HG02588 (cell line): Measurements from ENCODE around the gene ZYX.

Experiments
- ATAC-seq: cut with Tn5 transposase; IDR thresholded peaks from one replicate; pipeline ENCODE4 v1.9.1; 2021; ENCODE audit warnings: mild to moderate bottlenecking, moderate library complexity; ENCODE audit not compliant: unreplicated experiment

Gene ZYX

GRCh38 chr7:143380646-143381426 lies at the start of gene ZYX:
Gene ZYX, plus strand, starts transcription at chr7:143381345. Its CDS starts 227 bp downstream, at chr7:143381572.
- ATAC-seq: peak; percentile 83

- ATAC-seq: no peak
These were observed 46.9 kb upstream of the ZYX start for GRCh38 chr7:143334244-143334643.

DNA sequence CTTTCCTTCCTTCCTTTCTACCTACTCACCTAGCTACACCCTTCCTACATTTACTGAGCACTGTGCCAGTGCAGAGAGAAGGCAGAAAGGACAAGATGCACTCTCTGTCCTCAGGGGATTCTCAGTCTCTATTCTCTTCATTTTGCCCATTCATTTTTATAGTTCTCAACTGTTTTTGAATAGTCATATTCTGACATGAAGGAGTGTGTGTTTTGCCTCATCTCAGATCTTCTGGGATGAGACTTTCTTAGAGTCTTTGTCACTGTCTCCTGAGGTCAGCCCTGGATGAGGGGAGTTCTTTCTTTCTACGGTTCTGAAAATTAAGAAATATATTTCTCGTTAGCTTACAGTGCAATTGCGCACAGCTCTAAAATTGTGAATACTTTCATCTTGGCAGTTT lies 43.9 kb upstream of the ZYX start:
- no peak for ATAC-seq

GRCh38 chr7:143341842-143342241 lies 39.3 kb upstream of the ZYX start:
- ATAC-seq: no peak

DNA sequence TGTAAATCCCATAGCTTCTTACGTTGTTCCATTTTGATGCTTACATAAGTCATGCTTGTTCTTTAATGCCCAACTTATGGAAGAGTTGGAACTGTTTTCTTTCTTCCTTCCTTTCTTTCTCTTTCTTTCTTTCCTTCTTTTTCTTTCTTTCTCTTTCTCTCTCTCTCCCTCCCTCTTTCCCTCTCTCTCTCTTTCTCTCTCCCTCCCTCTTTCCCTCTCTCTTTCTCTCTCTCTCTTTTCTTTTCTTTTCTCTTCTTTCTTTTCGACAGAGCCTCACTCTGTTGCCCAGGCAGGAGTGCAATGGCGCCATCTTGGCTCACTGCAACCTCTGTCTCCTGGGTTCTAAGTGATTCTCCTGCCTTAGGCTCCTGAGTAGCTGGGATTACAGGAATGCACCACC lies 37.5 kb upstream of the ZYX start:
- no peak for ATAC-seq

DNA sequence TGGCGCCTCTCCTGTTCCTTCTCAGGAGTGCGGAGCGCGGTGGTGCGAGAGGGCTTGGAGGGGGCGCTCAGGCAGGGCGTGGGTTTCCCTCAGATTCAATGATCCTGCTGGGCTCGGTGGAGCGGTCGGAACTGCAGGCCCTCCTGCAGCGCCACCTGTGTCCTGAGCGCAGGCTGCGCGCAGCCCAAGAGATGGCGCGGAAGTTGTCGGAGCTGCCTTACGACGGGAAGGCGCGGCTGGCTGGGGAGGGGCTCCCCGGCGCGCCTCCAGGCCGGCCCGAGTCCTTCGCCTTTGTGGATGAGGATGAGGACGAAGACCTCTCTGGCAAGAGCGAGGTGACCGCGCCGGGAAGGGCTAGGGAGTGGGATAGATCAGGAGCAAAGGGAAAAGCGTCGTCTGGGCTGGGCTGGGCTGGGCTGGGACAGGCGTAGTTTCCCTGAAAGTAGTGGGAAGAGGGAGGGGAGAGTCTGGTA lies 35.7 kb upstream of the ZYX start:
- no peak for ATAC-seq

GRCh38 chr7:143346018-143346417 lies 35.1 kb upstream of the ZYX start:
- ATAC-seq: no peak

DNA sequence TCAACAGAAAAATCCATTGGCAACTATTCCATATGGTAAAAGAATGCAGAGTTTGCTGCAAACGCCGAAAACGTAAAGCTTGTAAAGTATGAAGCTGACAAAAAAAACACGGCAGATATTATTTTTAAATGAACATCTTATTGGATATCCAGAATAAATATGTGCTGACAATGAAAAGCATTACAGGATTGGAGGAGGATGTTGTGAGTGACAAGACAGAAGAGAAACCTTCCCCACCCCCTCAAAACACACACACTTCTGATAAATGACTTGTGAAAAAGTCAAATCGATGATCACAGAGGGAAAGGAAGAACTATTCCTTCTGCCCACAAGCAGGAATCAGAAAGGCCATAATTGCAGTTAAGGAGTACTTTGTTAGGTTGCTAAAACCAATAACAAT lies 33.2 kb upstream of the ZYX start:
- ATAC-seq: no peak

DNA sequence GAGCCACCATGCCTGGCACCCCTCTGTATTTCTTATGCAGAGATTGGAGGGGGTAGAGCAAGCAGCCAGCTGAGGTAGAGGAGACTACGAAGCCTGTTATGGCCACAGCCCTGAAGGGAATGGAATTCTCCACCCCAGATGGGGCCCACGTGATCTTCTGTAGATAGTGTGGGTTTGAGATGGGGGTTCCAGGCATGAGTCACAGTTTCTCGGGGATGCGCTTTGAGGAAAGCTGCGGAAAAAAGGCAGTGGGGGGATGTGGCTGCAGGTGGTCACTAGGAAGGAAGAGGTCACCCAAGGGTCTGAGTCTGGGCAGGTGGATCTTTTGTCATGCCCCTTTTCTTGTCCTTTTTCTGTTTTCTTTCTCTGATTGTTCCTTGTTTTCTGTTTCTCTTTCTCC lies 30.1 kb upstream of the ZYX start:
- ATAC-seq: no peak

- no peak for ATAC-seq
These were observed 29.6 kb upstream of the ZYX start for GRCh38 chr7:143351574-143351973.

GRCh38 chr7:143352531-143353002 lies 28.6 kb upstream of the ZYX start:
- no peak for ATAC-seq

- no peak for ATAC-seq
These were observed 26.8 kb upstream of the ZYX start for GRCh38 chr7:143354376-143354775.

- ATAC-seq: no peak
These were observed 26.2 kb upstream of the ZYX start for GRCh38 chr7:143354965-143355364.

DNA sequence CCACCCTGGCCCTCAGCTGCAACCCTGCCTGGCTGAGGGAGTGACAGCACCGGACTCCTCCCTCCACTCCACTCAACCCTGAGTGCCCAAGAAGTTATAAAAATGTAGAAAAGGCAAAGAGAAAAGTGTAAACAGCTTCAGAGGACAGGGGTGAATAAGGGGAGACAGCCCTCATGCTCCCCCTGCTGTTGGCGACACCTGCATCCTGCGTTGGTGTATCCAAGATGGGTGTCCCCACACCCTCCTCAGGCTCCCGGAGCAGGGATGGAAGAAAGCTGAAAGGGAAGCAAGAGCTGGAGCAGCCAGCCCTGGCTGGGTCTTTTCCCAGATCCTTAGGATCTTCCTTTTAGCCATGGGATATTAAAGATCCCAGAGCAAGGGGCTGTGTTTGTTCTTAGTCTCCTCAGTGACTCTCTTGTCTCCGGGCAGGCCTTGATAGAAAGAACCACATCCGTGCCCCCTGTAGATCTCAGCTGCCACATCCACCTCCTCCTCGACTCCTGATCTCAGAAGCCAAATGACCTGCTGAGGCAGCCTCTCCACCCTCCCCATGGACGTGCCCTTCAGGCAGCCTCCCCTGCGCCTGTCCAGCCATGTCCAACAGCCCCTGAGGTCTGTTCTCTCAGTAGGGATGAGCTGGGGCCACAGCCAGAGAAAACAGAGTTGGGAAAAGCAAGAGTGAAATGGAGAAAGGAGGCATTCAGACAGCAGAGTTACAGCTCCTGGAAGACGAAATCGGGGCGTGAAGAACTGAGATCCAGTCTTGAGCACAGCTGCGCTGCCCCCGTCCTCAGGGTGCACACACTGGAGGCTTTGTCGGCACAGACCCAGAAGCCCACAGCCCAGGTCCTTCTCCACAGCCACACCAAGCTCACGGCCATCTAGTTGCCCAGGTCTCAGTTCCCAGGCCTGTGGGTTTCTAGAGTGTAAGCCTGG lies 25.4 kb upstream of the ZYX start:
- ATAC-seq: no peak

GRCh38 chr7:143356414-143357050 lies 24.6 kb upstream of the ZYX start:
- ATAC-seq: no peak

DNA sequence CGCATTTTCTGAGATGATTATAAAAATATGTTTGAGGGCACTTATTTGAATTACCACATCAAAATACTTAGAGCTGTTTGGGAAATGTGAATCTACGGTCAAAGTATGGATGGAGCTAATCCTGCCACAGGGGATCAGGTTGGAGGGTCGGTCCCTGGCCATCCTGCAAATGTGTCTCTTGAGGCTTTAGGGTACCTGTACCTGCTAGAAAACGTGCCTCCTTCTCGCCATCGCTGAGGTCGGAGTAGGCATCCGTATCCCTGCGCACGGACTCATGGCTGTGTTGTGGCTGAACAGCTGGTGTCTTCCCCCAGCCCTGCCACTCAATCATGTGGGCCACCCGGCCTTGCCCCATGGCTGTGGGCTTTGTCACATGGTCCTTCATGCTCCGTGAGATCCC lies 22.5 kb upstream of the ZYX start:
- ATAC-seq: no peak

GRCh38 chr7:143359771-143360353 lies 21.3 kb upstream of the ZYX start:
- ATAC-seq: no peak

- no peak for ATAC-seq
These were observed 20.2 kb upstream of the ZYX start for GRCh38 chr7:143360788-143361551.

DNA sequence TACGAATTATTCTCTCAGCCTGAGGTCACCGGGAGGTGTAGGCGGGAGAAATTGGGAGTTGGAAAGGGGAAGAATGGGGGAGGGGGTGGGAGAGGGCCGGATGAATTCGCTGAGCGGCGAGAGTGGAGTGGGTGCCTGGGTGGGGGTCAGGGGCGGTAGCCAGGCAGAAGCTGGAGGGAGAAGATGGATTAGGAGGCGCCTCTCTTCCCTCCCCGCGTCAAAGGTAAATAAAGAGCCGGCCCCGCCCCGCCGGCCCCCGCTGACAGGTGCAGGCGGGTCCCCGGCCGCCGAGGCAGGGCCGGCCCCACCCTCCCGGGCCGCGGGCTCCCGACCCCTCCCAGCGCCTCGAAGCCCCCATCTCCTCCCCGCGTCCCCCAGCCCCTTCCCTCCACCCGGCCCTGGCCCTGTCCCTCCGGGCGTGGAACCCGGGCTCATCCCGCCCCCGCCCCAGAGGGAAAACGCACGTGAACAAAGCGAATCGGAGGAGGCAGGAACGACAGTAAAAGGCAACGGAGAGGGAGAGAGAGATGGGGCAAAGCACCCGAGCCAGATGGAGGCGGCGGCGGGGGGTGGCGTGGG lies 19.5 kb upstream of the ZYX start:
- no peak for ATAC-seq
